ENCODE data around the gene SIDT2.

- no peak for TF ChIP-seq RAD21 (IDR thresholded peaks at IDR 0.05; ENCODE audit: low read length)
- peak; percentile 16; the same call in 1 of the 2 replicates for TF ChIP-seq POLR2A (IDR thresholded peaks at IDR 0.05; ENCODE audit: low read depth, low read length)
- TF ChIP-seq FOS (IDR thresholded peaks at IDR 0.05; ENCODE audit: low read depth, low read length): peak; percentile 79
These were observed 33.8 kb upstream of the SIDT2 start for GRCh38 chr11:117144477-117145392.
